NCI-H82 (cell line): ENCODE results near the gene STX4.
A peak's percentile ranks its signal among the peaks of the same experiment; 100 is the strongest.
"Not testable (repeated sequence)": the region's sequence is repeated elsewhere in the genome, so short reads cannot be mapped to it uniquely, and the experiment has no call there.

Source experiments
- DNase-seq: peaks from one replicate; lab custom pipeline; 2025; lab: John Stamatoyannopoulos, UW

STX4 gene

GRCh38 chr16:30998852-30999761 lies 34.3 kb upstream of the STX4 start:
- DNase-seq = no peak

GRCh38 chr16:31000671-31001382 lies 32.5 kb upstream of the STX4 start:
- DNase-seq = no peak

DNA sequence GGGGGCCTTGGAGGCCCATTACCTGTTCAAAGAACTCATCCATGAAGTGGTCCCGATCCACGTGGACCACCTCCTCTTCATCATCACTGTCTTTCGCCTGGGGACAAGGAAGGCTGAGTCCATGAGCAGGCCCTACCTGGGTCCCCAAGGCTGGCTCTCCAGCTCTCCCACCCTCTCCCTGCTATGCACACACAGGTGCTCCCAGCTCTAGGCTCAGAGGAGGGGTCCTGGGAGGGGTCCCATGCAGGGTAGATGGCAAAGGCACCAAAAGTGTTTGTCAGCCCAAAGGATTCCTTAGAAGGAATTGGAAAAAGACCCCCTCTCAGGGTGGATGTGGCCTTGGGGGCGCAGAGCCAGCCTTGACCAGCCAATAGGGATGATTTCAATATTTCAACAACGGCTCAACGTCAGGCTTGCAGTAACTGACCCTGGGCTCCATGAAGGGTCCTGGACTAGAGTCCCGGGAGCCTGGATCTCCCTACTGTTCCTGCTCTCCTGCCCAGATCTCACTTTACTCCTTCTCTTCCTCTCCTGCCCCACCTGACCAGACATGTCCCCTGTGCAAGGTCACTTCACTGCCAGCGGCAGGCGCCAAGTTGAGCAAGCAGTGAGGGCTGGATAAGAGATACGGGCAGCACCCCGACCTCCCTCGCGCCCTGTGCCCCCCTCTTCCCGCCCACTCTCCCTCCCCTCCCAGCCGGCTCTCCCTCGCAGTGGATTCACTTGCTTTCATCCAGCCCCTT lies 31.7 kb upstream of the STX4 start:
- DNase-seq = no peak

DNA sequence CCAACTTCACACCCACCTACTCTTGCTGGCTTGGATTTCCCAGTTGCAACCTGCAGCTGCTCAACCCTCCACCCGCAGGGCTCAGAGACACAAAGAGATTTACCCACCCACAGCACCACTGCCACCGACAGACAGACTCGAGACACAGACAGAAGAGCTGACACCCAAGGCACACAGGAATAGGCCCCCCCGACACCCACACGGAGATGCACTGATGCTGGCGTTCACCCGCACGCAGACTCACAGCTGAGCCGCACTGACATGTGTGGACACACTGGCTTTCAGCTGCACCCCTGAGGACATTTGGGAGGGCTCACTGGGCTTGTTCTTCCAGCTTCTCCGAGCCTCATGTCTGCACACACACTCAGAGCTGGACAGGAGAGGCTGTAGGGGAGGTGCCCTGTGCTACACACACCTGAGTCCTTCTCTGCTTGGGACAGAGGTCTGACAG lies 31.1 kb upstream of the STX4 start:
- no peak for DNase-seq

- peak; percentile 43 for DNase-seq
Observed at GRCh38 chr16:31002862-31003341, 30.5 kb upstream of the STX4 start.

- DNase-seq = no peak
Observed at GRCh38 chr16:31003744-31004143, 29.6 kb upstream of the STX4 start.

DNA sequence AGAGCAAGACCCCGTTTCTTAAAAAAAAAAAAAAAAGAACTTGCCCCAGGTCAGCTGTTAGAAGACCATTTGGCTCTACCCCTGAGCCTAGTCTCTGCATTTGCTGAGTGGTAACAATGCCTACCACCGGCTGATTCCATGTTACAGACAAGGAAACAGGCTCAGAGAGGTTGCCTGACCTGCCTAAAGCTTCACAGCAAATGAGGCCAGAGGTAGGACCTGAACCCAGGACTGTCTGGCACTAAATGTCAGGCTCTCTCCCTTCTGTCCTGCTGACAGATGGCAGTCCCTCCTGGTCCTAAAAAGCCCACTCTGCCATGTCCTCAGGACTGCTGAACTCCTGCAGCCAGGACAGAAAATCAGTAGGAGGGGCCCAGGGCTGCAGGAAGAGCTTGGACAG lies 28.7 kb upstream of the STX4 start:
- DNase-seq = no peak

- peak; percentile 52 for DNase-seq
Observed at GRCh38 chr16:31005350-31006085, 27.8 kb upstream of the STX4 start.

- peak; percentile 79 for DNase-seq
Observed at GRCh38 chr16:31006086-31006385, 27.3 kb upstream of the STX4 start.

DNA sequence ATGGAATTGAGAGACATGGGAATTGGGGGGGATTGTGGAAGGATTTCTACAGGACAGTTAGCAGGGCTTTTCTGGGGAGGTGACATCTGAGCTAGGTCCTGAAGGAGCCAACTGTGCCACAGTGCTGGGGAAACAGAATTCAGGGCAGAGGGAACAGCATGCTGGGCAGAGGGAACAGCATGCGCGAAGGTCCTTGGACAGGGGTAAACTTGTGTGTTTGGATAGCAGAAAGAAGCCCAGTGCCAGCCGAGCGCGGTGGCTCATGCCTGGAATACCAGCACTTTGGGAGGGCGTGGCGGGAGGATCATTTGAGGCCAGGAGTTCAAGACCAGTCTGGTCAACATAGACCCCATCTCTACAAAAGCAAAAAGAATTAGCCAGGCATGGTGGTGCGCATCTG lies 26.8 kb upstream of the STX4 start:
- no peak for DNase-seq

DNA sequence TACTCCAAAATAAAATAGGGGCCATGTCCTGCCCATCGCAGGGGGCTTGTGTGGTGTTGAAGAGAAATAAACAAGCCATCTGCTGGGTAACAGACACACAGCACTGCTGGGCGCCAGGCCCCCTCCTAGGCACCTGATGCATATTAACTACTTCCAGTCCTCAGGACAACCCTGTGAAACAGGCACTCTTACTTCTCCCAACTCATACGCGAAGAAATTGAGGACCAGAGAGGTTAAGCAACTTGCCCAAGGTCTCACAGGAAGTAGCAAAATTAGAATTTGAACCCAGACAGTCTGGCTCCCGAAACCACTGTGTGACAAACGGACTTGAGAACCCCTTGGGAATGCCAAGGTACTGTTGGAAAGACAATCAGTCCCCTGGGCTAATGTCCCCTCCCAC lies 25.7 kb upstream of the STX4 start:
- DNase-seq = no peak

GRCh38 chr16:31008149-31008548 lies 25.2 kb upstream of the STX4 start:
- no peak for DNase-seq

- no peak for DNase-seq
Observed at GRCh38 chr16:31008551-31008950, 24.8 kb upstream of the STX4 start.

- DNase-seq = no peak
Observed at GRCh38 chr16:31009120-31009519, 24.2 kb upstream of the STX4 start.

DNA sequence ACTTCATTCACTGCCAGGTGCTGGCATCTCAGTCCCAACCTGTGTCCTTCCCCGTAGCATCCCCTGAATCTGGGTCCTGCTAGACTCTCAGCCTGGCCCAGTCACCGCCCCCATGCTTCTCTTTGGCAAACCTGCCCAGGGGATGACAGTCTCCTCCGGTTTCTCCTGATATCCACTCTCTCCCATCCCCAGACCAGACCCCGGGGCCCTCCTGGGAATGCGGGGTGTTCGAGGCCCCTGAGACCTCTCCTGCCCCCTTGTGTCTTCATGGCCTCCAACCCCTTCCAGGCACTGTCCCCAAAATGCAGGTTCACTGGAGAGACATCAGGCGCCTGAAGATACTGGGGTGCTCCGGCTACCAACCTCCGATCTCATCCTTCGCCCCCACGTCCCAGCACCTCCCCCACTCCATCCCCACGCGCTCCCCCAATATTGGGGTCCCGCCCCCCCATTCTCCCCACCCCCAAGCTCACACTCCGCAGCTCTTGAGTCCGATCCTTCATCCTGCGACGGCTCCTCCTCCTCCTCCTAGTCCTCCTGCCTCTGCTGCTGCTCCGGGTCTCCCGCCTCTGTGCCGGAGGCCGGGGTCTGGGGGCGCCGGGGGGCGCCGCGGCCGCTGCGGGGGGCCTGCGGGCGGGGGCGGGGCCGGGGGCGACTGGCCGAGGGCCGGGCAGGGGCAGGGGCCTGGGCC lies 23.3 kb upstream of the STX4 start:
- peak; percentile 9 for DNase-seq

- peak; percentile 70 for DNase-seq
Observed at GRCh38 chr16:31010585-31011325, 22.6 kb upstream of the STX4 start, which contains the start of gene STX1B. TSS of gene STX1B (minus strand) at chr16:31010638. CDS start at chr16:31010396, 242 bp downstream.

- not testable (repeated sequence) for DNase-seq
Observed at GRCh38 chr16:31011815-31012214, 21.5 kb upstream of the STX4 start.

DNA sequence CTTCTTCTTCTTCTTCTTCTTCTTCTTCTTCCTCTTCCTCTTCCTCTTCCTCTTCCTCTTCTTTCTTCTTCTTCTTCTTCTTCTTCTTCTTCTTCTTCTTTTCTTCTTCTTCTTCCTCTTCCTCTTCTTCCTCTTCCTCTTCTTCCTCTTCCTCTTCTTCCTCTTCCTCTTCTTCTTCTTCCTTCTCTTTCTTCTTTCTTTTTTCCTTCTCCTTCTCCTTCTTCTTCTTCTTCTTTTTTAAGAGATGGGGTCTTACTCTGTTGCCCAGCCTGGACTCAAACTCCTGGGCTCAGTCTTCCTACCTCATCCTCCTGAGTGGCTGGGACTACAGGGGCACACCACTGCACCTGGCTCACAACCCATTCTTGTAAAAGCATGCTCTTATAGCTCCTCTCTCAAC lies 20.1 kb upstream of the STX4 start:
- not testable (repeated sequence) for DNase-seq

DNA sequence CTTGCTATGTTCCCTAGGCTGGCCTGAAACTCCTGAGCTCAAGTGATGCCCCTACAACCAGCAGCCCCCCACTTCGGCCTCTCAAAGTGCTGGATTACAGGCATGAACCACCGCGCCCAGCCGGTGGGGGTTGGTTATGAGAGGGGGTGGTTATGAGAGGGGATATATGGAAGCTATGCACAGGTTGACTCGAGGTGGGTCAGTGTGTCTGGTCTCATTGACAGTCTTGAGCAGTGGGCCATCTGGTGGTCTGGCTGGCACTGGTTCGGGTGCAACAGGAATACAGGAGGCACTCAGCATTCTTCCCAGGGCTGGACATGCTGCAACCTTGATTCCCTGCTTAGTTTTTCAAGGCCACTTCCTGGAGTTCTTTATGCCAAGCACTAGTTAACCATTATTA lies 17.3 kb upstream of the STX4 start:
- peak; percentile 31 for DNase-seq

DNA sequence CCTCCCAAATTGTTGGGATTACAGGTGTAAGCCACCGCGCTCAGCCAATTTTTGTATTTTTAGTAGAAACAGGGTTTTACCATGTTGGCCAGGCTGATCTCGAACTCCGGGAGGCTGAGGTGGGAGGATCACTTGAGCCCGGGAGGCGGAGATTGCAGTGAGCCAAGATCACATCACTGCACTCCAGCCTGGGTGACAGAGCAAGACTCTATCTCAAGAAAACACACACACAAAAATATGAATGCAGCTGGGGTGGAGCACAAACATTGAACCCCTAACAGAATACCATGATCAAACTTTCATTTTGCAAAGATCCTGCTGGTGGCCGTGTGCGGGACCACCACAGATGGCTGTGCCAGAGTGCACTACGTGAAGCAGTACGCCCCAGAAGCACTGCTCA lies 15.6 kb upstream of the STX4 start:
- not testable (repeated sequence) for DNase-seq
